K562 (cell line): ENCODE data around the gene HSDL1. TPM values are rescaled to one million over a fixed set of nuclear protein-coding genes. Genes with fewer than 3 reads are reported as not detected.

Experiments used
- AFF1 ChIP-seq, 2 experiments: fragments of 450-650 bp; IDR thresholded peaks; 2 replicates each; pipeline ENCODE4 v1.6.1; 2018; ENCODE audit warnings: mild to moderate bottlenecking in 2 of 2, low read depth in 1 of 2; ENCODE audit not compliant: partially characterized antibody in 2 of 2
- CREM ChIP-seq: IDR thresholded peaks from 2 replicates; pipeline ENCODE4 v1.6.1; 2014; ENCODE audit warnings: antibody characterized with exemption, low read depth
- EP300 ChIP-seq: IDR thresholded peaks from 2 replicates; pipeline ENCODE4 v1.6.1; 2012; ENCODE audit warnings: low read length, improper control_type of control experiment
- FOSL1 ChIP-seq: fragments of 200-800 bp; sonication (Bioruptor generic); conservative IDR thresholded peaks from 2 replicates; pipeline ENCODE4 v1.6.1; 2016; ENCODE audit warnings: missing genetic modification characterization, missing compliant biosample characterization
- GTF2B ChIP-seq: IDR thresholded peaks from 2 replicates; pipeline ENCODE4 v1.6.1; 2011; ENCODE audit not compliant: insufficient read length; ENCODE audit errors: extremely low read depth
- GTF2E2 ChIP-seq: fragments of 200-800 bp; sonication (Bioruptor generic); IDR thresholded peaks from 2 replicates; pipeline ENCODE4 v1.6.1; 2016; ENCODE audit warnings: missing genetic modification characterization, missing compliant biosample characterization
- HSF4 ChIP-seq: fragments of 250-450 bp; sonication (Bioruptor Pico); IDR thresholded peaks from 2 replicates; pipeline ENCODE4 v2.1.2; 2022; ENCODE audit warnings: mild to moderate bottlenecking, moderate library complexity, borderline replicate concordance
- NR2C2 ChIP-seq, 2 experiments: fragments of 200-800 bp in 1 of 2; sonication (Bioruptor generic) in 1 of 2; sonication (generic) in 1 of 2; formaldehyde crosslinking in 1 of 2; IDR thresholded peaks; 2 replicates each; pipeline versions ENCODE4 v1.6.1 to v1.8.0; 2016 to 2022; ENCODE audit warnings: mild to moderate bottlenecking in 1 of 2, missing compliant biosample characterization in 1 of 2, missing genetic modification characterization in 1 of 2, missing genetic modification reagents in 1 of 2
- RFX7 ChIP-seq: fragments of 250-450 bp; sonication (Bioruptor Pico); IDR thresholded peaks from 2 replicates; pipeline ENCODE4 v1.5.1; 2021; ENCODE audit warnings: mild to moderate bottlenecking
- USF1 ChIP-seq: sonication (generic); formaldehyde crosslinking; IDR thresholded peaks from 2 replicates; pipeline ENCODE4 v1.9.0; 2022; ENCODE audit warnings: mild to moderate bottlenecking, missing genetic modification reagents
- ZBED1 ChIP-seq: IDR thresholded peaks from 2 replicates; pipeline ENCODE4 v1.6.1; 2014
- ZBTB26 ChIP-seq: fragments of 450-650 bp; formaldehyde crosslinking; IDR thresholded peaks from 2 replicates; pipeline ENCODE4 v1.4.0; 2022; ENCODE audit warnings: missing genetic modification characterization
- ZNF280A ChIP-seq: fragments of 450-650 bp; IDR thresholded peaks from 2 replicates; pipeline ENCODE4 v1.6.1; 2018; ENCODE audit warnings: mild to moderate bottlenecking, low read depth; ENCODE audit not compliant: partially characterized antibody
- ZNF324 ChIP-seq: fragments of 250-450 bp; sonication (Bioruptor Pico); IDR thresholded peaks from 2 replicates; pipeline ENCODE4 v1.4.0; 2020; ENCODE audit warnings: mild to moderate bottlenecking
- ZNF398 ChIP-seq: fragments of 250-450 bp; sonication (Bioruptor Pico); IDR thresholded peaks from 2 replicates; pipeline ENCODE4 v1.8.0; 2021; ENCODE audit warnings: moderate library complexity, mild to moderate bottlenecking, inconsistent platforms
- ZNF41 ChIP-seq: fragments of 250-450 bp; sonication (Bioruptor Pico); conservative IDR thresholded peaks from 2 replicates; pipeline ENCODE4 v1.4.0; 2020; ENCODE audit warnings: mild to moderate bottlenecking
- polyA plus RNA-seq, 8 experiments: library from polyadenylated mRNA; depleted of rRNA in 4 of 8; stranded (reverse) in 5 of 8; unstranded in 3 of 8; fragments of >200 nt; fragmentation: Nextera tagmentation in 2 of 8; fragmentation: Illumina TruSeq in 1 of 8; extraction: Ambion mirVana in 2 of 8; extraction: Trizol in 1 of 8; gene quantifications; 2 replicates each; pipeline versions ENCODE4 v1.2.1 to v1.2.3, GENCODE V29; 2011 to 2014; ENCODE audit warnings: inconsistent platforms in 1 of 8, missing spikeins in 1 of 8
- total RNA-seq, 7 experiments: library from RNA; depleted of rRNA in 6 of 7; stranded (reverse); fragments of >200 nt in 6 of 7; fragmentation: Illumina TruSeq in 2 of 7; extraction: Trizol in 2 of 7; gene quantifications; 2 replicates each; pipeline versions ENCODE4 v1.2.1 to v1.2.3, GENCODE V29; 2011 to 2021; ENCODE audit warnings: low replicate concordance in 1 of 7

HSDL1 gene
- total and polyA plus RNA-seq, 9 of the 15 experiments (the other 6 are each of a cell fraction or from before 2014, with no cell fraction given) = 14.8 to 41.2 (median 27.7) TPM

DNA sequence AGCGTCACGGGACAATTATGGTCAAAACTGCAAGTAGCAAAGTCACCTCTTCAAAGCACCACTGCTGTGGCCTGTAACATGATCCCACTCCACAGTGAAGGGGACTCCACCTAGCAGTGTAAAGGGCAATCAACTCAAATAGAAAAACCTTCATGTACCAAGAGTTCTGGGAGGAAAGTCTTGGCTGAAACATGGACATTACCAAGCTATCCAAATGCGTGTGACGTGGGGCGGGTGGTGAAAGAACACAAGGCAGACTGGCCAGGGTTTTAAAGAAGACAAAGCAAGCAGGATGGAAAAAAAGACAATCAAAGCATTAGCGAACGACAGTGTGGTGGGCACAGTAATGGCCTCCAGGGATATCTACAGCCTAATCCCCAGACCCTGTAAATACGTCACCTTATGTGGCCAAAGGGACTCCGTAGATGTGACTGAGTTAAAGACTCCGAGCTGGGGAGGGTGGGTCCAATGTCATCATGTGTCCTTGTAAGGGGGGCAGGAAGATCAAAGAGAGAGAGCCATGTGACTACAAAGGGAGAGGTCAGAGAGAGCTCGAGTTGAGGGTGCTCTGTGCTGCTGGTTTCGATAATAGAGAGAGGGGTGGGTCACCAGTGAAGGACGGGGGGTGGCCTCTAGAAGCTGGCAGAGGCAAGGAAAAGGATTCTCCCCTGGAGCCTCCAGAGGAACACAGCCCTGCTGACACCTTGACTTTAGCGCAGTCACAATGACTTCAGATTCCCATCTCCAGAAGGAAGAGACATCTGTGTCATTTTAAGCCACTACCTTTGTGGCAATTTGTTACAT is 6.0 kb downstream of the HSDL1 start (continued):
- TF ChIP-seq NR2C2 (CRISPR knock-in tag; IDR thresholded peaks at IDR 0.05) (0 out of 2 replicates have a peak, but pooled peaks have one; percentile 10), NR2C2 (tag; IDR thresholded peaks at IDR 0.05) (peak; percentile 85), ZNF324 (no peak), ZNF41 (peak; percentile 11), ZBED1 (no peak), GTF2B (no peak), RFX7 (no peak), AFF1 (IDR thresholded peaks at IDR 0.05; ENCODE audit: low read depth in 1 of 2, partially characterized antibody in 2 of 2) (peak; percentile 64 to 89), CREM (peak; percentile 62), GTF2E2 (peak; percentile 95), FOSL1 (tag) (peak; percentile 37), EP300 (peak; percentile 88), ZNF398 (CRISPR knock-in tag) (no peak), USF1 (CRISPR knock-in tag) (peak; percentile 81), ZBTB26 (CRISPR knock-in tag) (peak; percentile 90), HSF4 (CRISPR knock-in tag) (no peak), ZNF280A (no peak)
